ENCODE results near the gene GEMIN5.
"Not testable (repeated sequence)": the region's sequence is repeated elsewhere in the genome, so short reads cannot be mapped to it uniquely, and the experiment has no call there.

Gene GEMIN5

GRCh38 chr5:154945695-154946301, 7.8 kb upstream of the GEMIN5 start:
- no peak for DNase-seq (ENCODE audit: low read depth in 4 of 4, low spot score in 1 of 4)

- no peak for DNase-seq (ENCODE audit: low read depth in 4 of 4, low spot score in 1 of 4)
Observed at GRCh38 chr5:154944716-154945115, 6.7 kb upstream of the GEMIN5 start.

DNA sequence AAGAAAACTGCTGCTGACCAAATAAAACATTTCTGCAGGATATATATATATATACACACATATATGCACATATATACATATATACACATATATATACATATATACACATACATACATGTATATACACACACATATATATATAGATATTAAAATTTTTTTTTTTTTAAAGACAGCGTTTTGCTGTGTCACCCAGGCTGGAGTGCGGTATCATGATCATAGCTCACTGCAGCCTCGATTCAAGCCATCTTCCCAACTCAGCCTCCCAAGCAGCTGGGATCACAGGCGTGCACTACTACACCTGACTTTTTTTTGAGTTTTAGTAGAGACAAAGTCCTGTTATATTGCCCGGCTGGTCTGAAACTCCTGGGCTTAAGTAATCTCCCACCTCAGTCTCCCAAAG, 5.5 kb upstream of the GEMIN5 start:
- no peak for DNase-seq (ENCODE audit: low read depth in 4 of 4, low spot score in 1 of 4)

- peak; percentile 89 to 92 (median 91) for DNase-seq (ENCODE audit: low read depth in 4 of 4, low spot score in 1 of 4)
Observed at GRCh38 chr5:154940772-154941620, 3.0 kb upstream of the GEMIN5 start, which contains the start of gene MRPL22. TSS of gene MRPL22 (plus strand) at chr5:154941073. CDS start at chr5:154941111, 38 bp downstream.

DNA sequence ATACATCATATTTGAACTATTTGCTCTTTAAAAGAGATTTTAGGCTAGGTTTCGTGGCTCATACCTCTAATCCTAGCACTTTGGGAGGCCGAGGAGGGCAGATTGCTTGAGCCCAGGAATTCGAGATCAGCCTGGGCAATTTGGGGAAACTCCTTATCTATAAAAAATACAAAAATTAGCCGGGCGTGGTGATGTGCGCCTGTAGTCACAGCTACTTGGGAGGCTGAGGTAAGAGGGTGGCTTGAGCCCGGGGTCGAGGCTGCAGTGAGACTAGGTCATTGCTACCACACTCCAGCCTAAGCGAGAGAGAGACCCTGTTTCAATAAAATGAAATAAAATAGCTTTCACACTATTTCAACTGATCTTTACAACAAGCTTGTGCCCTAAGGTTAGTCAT, 2.4 kb upstream of the GEMIN5 start:
- DNase-seq (ENCODE audit: low read depth in 4 of 4, low spot score in 1 of 4), result no peak

DNA sequence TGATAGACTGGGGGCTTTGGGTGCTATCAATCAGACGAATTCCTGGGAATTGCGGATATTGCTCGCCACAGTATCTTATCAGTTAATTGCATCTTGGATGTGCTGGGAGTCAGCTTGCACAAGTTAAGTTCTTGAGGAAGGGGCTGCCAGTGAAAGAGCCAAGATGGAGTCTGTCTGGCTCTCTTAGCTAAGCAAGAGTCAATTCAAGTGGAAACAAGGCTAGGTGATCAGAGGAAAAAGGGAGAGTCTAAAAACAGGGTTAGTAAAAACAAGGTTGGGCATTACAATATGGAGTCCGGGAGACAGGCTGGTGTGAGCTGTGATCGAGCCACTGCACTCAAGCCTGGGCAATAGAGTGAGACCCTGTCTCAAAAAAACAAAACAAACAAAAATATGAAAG, 1.4 kb upstream of the GEMIN5 start:
- not testable (repeated sequence) for DNase-seq (ENCODE audit: low read depth in 4 of 4, low spot score in 1 of 4)

- DNase-seq (ENCODE audit: low read depth in 4 of 4, low spot score in 1 of 4), result no peak
Observed at GRCh38 chr5:154937186-154937717, 759 bp downstream of the GEMIN5 start.

DNA sequence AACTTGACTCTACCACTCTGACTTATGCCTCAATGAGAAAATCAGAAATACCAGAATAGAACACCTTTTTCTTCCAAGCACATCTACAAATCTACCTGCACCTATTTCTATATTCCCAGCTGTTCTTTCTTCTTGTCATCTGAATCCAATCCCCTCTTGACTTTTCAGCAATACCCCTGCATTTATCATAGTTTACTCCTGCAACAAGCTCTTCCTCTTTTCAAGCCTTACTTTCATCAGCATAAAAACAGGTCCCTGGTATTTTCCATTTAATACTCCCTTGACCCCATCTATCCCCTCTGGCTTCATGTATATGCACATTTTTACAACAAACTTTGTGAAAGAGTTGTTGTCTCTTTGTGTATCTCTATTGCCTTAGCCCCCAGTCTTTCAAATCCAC, 3.1 kb downstream of the GEMIN5 start:
- no peak for DNase-seq (ENCODE audit: low read depth in 4 of 4, low spot score in 1 of 4)

GRCh38 chr5:154933537-154933936, 4.5 kb downstream of the GEMIN5 start:
- no peak for DNase-seq (ENCODE audit: low read depth in 4 of 4, low spot score in 1 of 4)

DNA sequence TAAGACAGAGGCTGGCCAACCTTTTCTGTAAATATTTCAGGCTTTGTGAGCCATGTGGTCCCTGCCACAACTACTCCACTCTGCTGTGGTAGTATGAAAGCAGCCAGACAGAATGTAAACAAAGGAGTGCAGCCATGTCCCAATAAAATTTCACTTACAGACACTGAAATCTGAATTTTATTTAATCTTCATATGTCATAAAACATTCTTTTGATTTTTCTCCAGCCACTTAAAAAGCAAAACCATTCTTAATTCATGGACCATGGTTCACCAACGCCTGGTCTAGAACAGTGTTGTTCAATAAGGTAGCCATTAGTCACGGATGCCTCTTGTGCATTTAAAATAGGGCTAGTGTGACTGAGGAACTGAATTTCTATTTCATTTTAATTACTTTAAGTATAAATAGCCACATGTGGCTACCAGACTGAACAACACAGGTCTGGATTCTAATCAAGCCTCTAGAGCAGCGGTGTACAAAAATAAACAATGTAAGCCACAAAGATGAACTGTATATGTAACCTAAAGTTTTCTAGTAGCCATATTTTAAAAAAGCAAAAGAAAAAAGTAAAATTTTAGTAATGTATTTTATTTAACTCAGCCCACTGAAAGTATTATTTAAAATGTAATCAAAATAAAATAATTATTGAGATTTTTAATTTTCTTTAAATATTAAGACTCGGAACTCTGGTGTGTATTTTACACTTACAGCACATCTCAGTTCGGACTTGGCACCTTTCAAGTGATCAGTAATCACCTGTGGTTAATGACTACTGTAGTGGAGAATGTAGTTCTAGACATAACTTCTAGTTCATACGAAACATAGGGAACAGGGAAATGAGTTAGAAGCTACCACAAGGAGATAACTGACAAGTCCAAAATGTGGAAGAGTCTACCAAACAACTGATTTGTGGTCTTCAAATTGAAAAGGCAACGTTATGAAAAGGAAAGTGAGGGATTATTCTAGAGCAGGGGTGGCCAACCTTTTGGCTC, 14.3 kb downstream of the GEMIN5 start:
- no peak for DNase-seq (ENCODE audit: low read depth in 4 of 4, low spot score in 1 of 4)

- DNase-seq (ENCODE audit: low read depth in 4 of 4, low spot score in 1 of 4), result no peak
Observed at GRCh38 chr5:154917757-154918156, 20.3 kb downstream of the GEMIN5 start.

DNA sequence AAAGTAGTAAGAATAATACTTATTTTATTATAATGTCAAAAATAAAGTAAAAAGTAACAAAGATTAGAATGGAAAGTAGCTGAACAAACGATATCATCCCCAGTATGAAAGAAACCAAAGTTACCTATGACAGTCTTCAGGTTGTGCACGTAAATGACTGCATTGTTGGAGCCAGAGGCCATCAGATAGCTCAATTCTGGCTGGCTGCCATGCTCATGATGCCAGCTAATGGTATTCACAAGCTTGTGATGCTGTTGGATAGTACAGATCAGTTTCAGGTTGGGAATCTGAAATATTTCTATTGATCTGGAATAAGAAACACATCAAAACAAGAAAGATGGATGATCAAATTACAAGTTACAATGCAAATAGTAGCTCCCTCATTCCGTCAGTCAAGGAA, 21.1 kb downstream of the GEMIN5 start:
- no peak for DNase-seq (ENCODE audit: low read depth in 4 of 4, low spot score in 1 of 4)

DNA sequence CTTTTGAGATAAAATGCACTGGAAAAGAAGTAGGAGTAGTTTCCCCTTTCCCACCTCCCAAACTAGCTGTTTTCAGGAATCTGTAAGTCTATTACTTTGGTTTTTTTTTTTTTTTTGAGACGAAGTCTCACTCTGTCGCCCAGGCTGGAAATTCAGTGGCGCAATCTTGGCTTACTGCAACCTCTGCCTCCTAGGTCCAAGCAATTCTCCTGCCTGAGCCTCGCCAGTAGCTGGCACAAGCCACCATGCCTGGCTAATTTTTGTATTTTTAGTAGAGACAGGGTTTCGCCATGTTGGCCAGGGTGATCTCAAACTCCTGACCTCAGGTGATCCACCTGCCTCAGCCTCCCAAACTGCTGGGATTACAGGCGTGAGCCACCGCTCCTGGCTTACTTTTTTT, 32.4 kb downstream of the GEMIN5 start:
- DNase-seq (ENCODE audit: low read depth in 4 of 4, low spot score in 1 of 4), result not testable (repeated sequence)

DNA sequence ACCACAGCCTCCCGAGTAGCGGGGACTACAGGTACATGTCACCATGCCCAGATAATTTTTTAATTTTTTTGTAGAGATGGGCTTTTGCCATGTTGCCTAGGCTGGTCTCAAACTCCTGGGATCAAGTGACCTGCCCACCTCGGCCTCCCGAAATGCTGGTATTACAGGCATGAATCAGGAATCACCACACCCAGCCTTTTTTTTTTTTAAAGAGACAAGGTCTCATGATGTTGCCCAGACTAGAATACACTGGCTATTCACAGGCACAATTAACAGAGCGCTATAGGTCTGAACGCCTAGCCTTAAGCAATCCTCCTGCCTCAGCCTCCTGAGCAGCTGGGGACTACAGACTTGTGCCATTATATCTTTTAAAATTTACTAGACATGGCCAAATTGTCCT, 36.1 kb downstream of the GEMIN5 start:
- DNase-seq (ENCODE audit: low read depth in 4 of 4, low spot score in 1 of 4), result no peak

DNA sequence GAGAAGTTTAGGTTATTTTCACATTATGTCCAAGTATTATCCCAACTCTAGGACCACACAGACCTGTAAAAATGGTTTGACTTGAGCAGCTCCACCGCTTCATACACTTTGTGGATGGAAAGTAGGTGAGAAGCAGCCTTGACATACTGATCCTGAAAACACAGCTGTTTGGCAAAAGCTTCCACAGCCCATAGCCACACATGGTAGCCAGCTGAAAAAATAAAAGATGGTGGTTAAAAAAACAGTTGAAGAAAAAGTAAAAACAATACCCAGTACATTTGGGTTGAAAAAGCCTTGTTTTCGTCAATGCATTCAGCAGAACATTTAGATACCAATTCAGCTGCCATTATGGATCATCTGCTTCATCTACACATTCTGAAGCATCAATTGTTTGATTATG, 36.7 kb downstream of the GEMIN5 start:
- no peak for DNase-seq (ENCODE audit: low read depth in 4 of 4, low spot score in 1 of 4)

DNA sequence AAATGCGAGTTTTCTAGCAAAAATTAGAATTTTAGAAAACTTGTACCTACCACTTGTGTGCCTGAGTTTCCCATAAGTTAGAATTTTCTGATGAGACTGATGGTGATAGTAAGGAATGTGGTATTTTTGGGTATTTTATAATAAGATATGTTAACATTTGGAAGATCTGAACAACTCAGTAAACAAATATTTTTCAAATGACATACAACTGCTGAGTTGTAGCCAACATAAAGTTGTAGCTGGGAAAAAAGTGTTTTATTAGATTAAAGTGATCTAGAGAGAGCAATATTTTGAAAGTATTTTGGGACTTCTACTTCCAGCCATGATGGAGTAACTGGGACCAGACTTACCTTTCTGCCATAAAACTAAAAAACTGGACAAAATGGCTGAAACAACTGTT, 37.9 kb downstream of the GEMIN5 start:
- DNase-seq (ENCODE audit: low read depth in 4 of 4, low spot score in 1 of 4), result no peak

DNA sequence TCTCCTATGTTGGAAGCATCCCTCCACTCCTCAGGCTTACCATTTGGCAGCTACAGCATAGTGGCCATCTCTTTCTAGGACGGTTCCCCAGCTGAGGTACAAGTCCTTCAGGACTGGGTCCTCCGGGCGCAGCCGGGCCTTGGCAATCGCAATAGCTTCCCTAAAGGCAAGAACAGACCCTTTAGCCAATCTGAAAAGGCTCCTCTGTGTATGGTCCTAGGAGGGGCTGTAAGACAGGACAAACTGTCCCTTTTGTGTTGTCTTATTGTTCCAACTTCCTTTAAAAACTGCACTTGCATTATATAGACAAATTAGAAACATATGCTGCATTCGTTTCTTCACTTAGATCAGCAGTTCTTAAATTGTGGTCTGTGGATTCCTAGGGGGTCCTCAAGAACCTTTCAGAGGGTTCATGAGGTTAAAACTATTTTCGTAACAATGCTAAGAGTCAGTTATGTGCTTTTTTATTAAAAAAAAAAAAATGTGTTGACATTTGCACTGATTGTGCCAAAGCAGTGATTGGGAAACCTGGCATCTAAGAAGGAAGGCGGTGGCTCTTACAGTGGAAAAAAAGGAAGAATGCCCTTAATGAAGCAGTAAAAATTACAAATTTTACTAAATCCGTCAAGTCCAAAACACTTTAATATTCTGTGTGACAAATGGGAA, 38.7 kb downstream of the GEMIN5 start:
- no peak for DNase-seq (ENCODE audit: low read depth in 4 of 4, low spot score in 1 of 4)

DNA sequence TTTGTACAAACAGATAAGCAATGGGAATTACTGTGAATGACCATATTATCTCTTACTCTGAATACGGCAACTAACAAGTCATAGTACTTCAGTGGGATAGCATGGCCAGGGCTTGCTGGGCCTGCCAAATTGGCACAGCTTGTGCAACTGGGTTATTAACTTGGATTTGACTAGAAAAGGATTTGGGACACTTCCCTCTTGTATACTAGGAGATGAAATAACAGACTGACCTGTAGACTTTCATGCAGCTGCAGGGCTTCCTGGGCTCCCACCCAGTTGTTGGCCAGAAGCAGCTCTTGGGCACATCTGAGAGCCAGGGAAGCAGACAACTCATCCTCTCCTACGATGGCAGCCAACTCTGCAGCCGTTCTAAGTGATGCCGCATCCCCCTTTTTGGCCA, 39.8 kb downstream of the GEMIN5 start:
- no peak for DNase-seq (ENCODE audit: low read depth in 4 of 4, low spot score in 1 of 4)

DNA sequence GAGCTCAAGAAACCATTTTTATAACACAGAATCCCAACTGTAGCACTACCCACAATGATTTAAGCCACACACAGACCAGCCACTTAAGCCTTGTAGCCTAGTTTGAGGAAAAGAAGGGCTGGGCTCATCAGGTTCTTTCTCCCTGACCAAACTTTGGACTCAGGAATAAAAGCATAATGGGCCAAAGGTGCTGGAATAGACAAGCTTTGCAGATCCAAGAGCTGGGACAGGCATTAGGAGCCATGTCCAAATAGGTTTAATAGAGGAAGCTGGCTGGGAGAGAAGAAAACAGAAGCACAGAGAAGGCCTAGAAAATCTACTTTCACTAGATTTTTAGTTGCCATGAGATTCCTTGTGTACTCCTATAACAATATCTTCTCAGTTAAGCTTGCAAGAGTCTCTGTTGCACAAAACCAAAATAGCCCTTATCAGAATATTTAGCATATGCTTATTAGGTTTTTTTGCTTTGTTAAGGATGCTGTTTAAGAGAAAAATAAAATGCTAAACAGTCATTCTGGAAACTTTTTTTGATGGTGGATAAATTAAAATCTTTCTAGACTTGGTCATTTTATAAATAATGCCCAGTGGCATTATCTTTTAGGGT, 41.3 kb downstream of the GEMIN5 start:
- no peak for DNase-seq (ENCODE audit: low read depth in 4 of 4, low spot score in 1 of 4)
